ENCODE results near the gene SYT3. TPM values are rescaled to one million over a fixed set of nuclear protein-coding genes. Genes with fewer than 3 reads are reported as not detected.

Gene SYT3
- total and polyA plus RNA-seq, 2 of the 8 experiments (the other 6 are each of a cell fraction or from before 2014, with no cell fraction given): 6.7 to 17.3 TPM

- TF ChIP-seq HDAC6 (IDR thresholded peaks at IDR 0.05; ENCODE audit: low read depth, low read length): no peak
Observed at GRCh38 chr19:50644315-50644915, 4.7 kb upstream of the SYT3 start (continued).

Data from H1 (cell line).